ENCODE results near the gene ANAPC16. TPM values are rescaled to one million over a fixed set of nuclear protein-coding genes. Genes with fewer than 3 reads are reported as not detected.

The ANAPC16 gene
- total RNA-seq, 1 donor from 2014 or later, result 37.0 TPM

DNA sequence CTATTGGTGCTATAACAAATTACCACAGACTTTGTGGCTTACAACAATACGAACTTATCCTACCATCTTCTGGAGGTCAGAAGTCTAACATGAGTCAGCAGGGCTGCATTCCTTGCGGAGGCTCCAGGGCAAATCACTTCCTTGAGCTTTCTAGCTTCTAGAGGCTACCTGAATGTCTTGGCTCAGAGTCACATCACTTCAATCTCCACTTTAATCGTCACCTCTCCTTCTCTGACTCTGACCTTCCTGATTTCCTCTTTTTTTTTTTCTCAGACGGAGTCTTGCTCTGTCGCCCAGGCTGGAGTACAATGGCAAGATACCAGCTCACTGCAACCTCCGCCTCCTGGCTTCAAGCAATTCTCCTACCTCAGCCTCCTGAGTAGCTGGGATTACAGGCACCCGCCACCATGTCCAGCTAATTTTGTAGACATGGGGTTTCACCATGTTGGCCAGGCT lies 44.6 kb upstream of the ANAPC16 start:
- H3K27ac Mint-ChIP-seq (ENCODE audit: unreplicated experiment), result no peak overlapping the region
- H3K27me3 Mint-ChIP-seq (ENCODE audit: unreplicated experiment), result no peaks in the 10 kb centered on the region
- DNase-seq, result no peak
- no peaks in the 10 kb centered on the region for H3K9me3 Mint-ChIP-seq (ENCODE audit: unreplicated experiment)
- no peaks in the 10 kb centered on the region for H3K4me1 Mint-ChIP-seq (ENCODE audit: low read depth, unreplicated experiment)
- no peaks in the 10 kb centered on the region for H3K36me3 Mint-ChIP-seq (ENCODE audit: unreplicated experiment)
- H3K4me3 Mint-ChIP-seq (ENCODE audit: unreplicated experiment), result no peak overlapping the region
- TF ChIP-seq CTCF (IDR thresholded peaks at IDR 0.05; ENCODE audit: partially characterized antibody, unreplicated experiment), result no peak

DNA sequence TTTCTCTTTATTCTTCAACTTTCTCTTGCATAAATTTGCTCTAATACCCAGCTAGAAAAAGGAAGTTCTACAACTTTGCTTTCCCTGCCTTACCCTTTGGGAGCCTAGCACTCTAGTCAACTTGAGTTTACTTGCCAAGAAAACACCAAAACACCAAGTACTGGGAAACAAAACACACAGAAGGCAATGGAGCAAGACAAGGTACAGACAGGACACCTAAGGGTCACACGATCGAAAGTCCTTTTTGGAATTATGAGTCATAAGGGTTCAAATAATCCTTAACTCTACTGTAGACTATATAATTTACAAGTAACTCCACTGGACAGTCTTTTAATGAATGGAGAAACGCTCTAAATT lies 42.6 kb upstream of the ANAPC16 start:
- no peaks in the 10 kb centered on the region for H3K36me3 Mint-ChIP-seq (ENCODE audit: unreplicated experiment)
- no peaks in the 10 kb centered on the region for H3K9me3 Mint-ChIP-seq (ENCODE audit: unreplicated experiment)
- no peak for TF ChIP-seq CTCF (IDR thresholded peaks at IDR 0.05; ENCODE audit: partially characterized antibody, unreplicated experiment)
- no peak overlapping the region for H3K27ac Mint-ChIP-seq (ENCODE audit: unreplicated experiment)
- no peaks in the 10 kb centered on the region for H3K4me1 Mint-ChIP-seq (ENCODE audit: low read depth, unreplicated experiment)
- H3K27me3 Mint-ChIP-seq (ENCODE audit: unreplicated experiment), result no peaks in the 10 kb centered on the region
- no peak overlapping the region for H3K4me3 Mint-ChIP-seq (ENCODE audit: unreplicated experiment)
- DNase-seq, result no peak

DNA sequence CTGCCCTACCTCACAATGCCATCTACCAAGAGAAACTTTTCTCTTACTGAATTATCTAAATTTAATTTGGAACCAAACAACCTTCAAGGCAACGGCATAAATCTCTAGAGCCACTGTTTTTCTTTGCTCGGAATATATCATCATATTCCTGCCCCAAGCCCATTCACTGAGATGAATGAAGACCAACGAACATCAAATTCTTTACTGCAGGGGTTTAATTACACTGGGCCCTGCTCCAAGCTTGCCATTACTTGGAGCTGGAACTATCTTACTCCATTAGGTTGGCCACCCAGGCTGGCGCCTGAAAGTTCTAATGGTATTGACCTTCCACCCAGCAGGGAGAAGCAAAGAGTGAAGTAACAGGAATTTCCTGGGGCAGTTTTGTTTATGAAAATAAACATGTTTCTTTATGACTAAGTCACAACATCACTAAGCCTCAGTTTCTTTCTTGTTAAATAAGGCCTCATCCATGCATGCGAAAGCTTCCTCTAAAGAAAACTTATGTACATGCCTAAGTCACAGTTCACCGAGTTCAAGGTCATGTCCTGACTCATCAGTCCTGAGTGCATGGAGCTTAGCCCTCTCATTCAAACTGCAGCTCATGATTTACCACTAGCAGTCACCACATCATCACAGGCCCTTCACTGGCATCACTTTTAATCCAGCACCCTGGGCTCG lies 42.1 kb upstream of the ANAPC16 start:
- H3K27me3 Mint-ChIP-seq (ENCODE audit: unreplicated experiment), result no peaks in the 10 kb centered on the region
- no peaks in the 10 kb centered on the region for H3K4me1 Mint-ChIP-seq (ENCODE audit: low read depth, unreplicated experiment)
- no peak for DNase-seq
- TF ChIP-seq CTCF (IDR thresholded peaks at IDR 0.05; ENCODE audit: partially characterized antibody, unreplicated experiment), result no peak
- H3K4me3 Mint-ChIP-seq (ENCODE audit: unreplicated experiment), result no peak overlapping the region
- no peak overlapping the region for H3K27ac Mint-ChIP-seq (ENCODE audit: unreplicated experiment)
- H3K9me3 Mint-ChIP-seq (ENCODE audit: unreplicated experiment), result no peaks in the 10 kb centered on the region
- no peaks in the 10 kb centered on the region for H3K36me3 Mint-ChIP-seq (ENCODE audit: unreplicated experiment)

- H3K4me1 Mint-ChIP-seq (ENCODE audit: low read depth, unreplicated experiment), result no peaks in the 10 kb centered on the region
- no peak overlapping the region for H3K4me3 Mint-ChIP-seq (ENCODE audit: unreplicated experiment)
- H3K27me3 Mint-ChIP-seq (ENCODE audit: unreplicated experiment), result no peaks in the 10 kb centered on the region
- H3K9me3 Mint-ChIP-seq (ENCODE audit: unreplicated experiment), result no peaks in the 10 kb centered on the region
- H3K36me3 Mint-ChIP-seq (ENCODE audit: unreplicated experiment), result no peaks in the 10 kb centered on the region
- H3K27ac Mint-ChIP-seq (ENCODE audit: unreplicated experiment), result no peak overlapping the region
- no peak for DNase-seq
- no peak for TF ChIP-seq CTCF (IDR thresholded peaks at IDR 0.05; ENCODE audit: partially characterized antibody, unreplicated experiment)
These were observed 41.5 kb upstream of the ANAPC16 start for GRCh38 chr10:72174297-72174662.

- no peak overlapping the region for H3K4me3 Mint-ChIP-seq (ENCODE audit: unreplicated experiment)
- H3K4me1 Mint-ChIP-seq (ENCODE audit: low read depth, unreplicated experiment), result no peaks in the 10 kb centered on the region
- no peak for TF ChIP-seq CTCF (IDR thresholded peaks at IDR 0.05; ENCODE audit: partially characterized antibody, unreplicated experiment)
- no peak for DNase-seq
- no peaks in the 10 kb centered on the region for H3K9me3 Mint-ChIP-seq (ENCODE audit: unreplicated experiment)
- no peak overlapping the region for H3K27ac Mint-ChIP-seq (ENCODE audit: unreplicated experiment)
- no peaks in the 10 kb centered on the region for H3K27me3 Mint-ChIP-seq (ENCODE audit: unreplicated experiment)
- no peaks in the 10 kb centered on the region for H3K36me3 Mint-ChIP-seq (ENCODE audit: unreplicated experiment)
These were observed 40.7 kb upstream of the ANAPC16 start for GRCh38 chr10:72175149-72175548.

Data from glutamatergic neuron (in vitro differentiated cells).